ENCODE data around the gene CARHSP1.
"Not testable (repeated sequence)": the region's sequence is repeated elsewhere in the genome, so short reads cannot be mapped to it uniquely, and the experiment has no call there.

Gene CARHSP1
- total RNA-seq = 5.5 to 51.1 (median 30.5) reads per million in 9 experiments

DNA sequence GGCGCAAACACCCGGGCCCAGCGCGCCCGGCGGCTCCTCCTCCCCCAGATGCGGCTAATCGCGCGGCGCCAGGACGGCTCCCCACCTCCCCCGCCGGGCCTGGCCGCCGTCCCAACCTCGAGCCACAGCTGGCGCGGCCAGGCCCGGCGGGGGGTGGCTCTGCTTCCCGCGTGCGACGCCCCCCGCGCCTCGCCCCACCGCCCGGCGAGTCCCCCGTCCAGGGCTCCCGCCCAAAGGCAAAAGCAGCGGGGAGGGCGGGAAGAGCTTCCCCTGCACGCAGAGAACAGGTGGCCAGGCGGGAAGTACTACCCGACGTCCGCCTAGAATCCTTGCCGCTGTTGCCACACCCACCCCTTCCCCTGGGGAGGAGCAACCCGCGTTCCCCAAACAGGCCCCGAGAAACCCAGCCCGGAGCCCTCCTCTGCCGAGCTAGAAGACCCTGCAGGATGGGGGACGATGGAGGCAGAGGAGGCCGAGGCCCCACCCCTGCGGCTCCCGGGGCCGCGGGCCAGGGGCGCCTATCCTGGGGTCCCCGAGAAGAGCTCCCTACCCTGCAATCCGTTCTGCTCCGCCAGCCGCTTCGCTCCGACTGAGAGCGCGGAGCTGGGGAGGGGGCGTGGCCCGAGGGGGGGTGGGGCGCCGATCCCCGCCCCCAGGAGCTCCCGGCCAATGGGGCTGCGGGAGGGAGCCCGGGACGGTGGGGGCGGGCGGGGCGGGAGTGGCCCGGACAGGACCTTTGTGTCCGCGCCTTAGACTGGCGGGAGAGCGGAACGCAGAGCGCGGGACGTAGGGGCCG lies at the start of gene CARHSP1:
Gene CARHSP1, minus strand, starts transcription at position 591 of the 796 bp plus-strand sequence. CDS start 9,678 bp downstream, outside the sequence.
- Mint-ChIP-seq H3K27ac (peak within 1 kb of the TSS; percentile 72 to 97), H3K36me3 (ENCODE audit: insufficient read depth) (peaks cover 5% of the 10 kb centered on the region), H3K4me3 (peak within 1 kb of the TSS; percentile 90 to 97), H3K27me3 (no peaks in the 10 kb centered on the region), H3K9me3 (no peaks in the 10 kb centered on the region), H3K4me1 (ENCODE audit: low read depth in 2 of 2) (peaks cover 34 to 40% of the 10 kb centered on the region in 2 donors)
- peak; percentile 61 to 70 (median 69) for DNase-seq
- peak; percentile 71 for ATAC-seq (replicated peaks)

DNA sequence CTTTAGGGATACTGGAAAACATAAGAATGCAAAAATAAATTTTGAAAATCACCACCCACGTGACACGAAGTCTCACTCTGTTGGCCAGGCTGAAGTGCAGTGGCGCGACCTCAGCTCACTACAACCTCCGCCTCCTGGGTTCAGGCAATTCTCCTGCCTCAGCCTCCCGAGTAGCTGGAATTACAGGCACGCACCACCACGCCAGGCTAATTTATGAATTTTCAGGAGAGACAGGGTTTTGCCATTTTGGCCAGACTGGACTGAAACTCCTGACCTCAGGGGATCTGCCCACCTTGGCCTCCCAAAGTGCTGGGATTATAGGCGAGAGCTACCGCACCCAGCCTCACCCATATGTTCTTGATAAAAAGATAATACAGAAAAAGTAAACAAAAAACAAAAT lies 48.5 kb upstream of the CARHSP1 start:
- H3K27ac Mint-ChIP-seq = peak overlapping the region; percentile 60 to 84
- ATAC-seq (replicated peaks); H3K9me3 Mint-ChIP-seq; H3K4me3 Mint-ChIP-seq; H3K27me3 Mint-ChIP-seq; DNase-seq: not testable (repeated sequence)
- peaks cover 95% of the 10 kb centered on the region for H3K36me3 Mint-ChIP-seq (ENCODE audit: insufficient read depth)
- peaks cover 19 to 31% of the 10 kb centered on the region in 2 donors for H3K4me1 Mint-ChIP-seq (ENCODE audit: low read depth in 2 of 2)

DNA sequence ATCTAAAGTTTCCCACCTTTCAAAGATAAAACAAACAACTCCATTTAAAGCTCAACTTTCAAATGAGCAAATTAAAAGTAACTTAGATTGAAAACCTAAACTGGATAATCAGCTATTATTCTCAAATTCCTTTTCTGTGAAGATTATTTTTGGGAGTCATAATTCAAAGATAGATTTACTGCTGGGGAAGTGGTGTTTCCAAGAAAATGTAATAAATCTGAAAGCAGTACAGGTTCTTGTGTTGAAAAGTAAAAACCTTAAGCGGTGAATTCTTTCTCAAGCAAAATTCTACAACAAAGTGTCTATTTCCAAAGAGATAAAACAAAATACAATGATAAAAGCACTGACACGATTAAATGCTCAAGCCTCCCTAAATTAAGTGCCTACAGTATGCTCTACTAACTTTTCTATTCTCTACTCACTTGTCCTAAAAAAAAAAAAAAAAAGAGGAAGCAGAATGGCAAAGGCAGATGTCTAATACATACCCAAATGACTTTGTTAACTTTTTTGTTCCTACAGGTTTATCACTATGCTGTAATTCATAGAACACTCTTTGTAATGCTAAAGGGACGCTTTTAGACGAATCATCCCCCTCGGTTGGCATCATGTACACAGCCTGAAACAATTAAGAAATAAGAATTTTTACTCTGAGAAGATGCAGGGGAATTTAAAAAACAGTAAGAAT lies 47.9 kb upstream of the CARHSP1 start:
- Mint-ChIP-seq H3K4me3 (no peak overlapping the region), H3K36me3 (ENCODE audit: insufficient read depth) (peaks cover 95% of the 10 kb centered on the region), H3K27me3 (no peaks in the 10 kb centered on the region), H3K9me3 (no peaks in the 10 kb centered on the region), H3K27ac (peak overlapping the region; percentile 60 to 84), H3K4me1 (ENCODE audit: low read depth in 2 of 2) (peaks cover 19 to 32% of the 10 kb centered on the region in 2 donors)
- ATAC-seq (replicated peaks) (no peak), DNase-seq (no peak)

DNA sequence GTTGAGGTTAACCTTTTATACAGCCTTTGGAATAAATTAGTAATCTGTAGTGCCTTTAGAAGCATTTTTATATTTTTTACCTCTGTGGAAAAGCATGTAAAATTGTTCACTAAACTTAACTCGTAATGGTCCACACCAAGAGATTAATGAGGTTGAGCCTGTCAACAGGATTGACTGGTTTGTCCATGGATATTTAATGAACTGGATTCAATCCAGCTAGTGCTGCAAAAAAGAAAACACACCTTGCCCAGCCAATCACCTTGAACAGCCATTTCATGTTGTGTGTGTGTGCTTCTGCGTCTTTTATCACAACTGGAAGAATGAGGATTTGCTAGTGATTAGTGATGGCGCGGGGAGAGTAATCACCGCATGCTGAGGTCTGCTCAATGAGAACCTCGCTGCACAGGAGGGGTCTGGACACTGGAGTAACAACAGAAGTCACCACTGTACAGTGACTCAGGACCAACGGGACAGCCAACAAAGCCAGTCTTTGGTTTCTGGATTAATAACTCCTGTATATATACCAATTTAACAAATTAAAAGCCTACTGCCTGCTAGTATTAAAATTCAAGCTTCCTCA lies 47.0 kb upstream of the CARHSP1 start:
- Mint-ChIP-seq H3K4me1 (ENCODE audit: low read depth in 2 of 2) (peaks cover 24 to 41% of the 10 kb centered on the region in 2 donors), H3K27me3 (no peaks in the 10 kb centered on the region), H3K9me3 (no peaks in the 10 kb centered on the region), H3K27ac (peak overlapping the region in 1 of 2 donors; percentile 26), H3K4me3 (no peak overlapping the region), H3K36me3 (ENCODE audit: insufficient read depth) (peaks cover 97% of the 10 kb centered on the region)
- DNase-seq = no peak
- no peak for ATAC-seq (replicated peaks)

DNA sequence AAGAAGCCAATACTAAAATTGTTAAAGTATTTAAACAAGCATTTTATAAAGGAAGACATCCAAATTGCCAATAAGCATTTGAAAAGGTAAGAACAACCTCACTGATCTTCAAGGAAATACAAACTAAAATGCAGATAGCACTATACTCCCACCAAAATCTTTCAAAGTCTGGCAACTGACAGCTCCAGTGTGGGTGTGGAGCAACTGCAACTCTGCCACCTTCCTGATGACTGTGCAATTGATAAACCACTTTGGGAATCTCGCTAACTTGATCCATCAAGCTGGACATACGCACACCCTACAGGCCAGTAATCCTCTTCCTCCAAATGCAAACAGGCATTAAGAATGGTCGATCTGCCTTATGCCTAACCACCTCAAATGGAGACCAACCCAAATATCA lies 45.3 kb upstream of the CARHSP1 start:
- ATAC-seq (replicated peaks) (no peak), DNase-seq (no peak)
- H3K36me3 Mint-ChIP-seq (ENCODE audit: insufficient read depth) = peaks cover 95% of the 10 kb centered on the region
- H3K9me3 Mint-ChIP-seq = no peaks in the 10 kb centered on the region
- peaks cover 22 to 41% of the 10 kb centered on the region in 2 donors for H3K4me1 Mint-ChIP-seq (ENCODE audit: low read depth in 2 of 2)
- H3K27me3 Mint-ChIP-seq = no peaks in the 10 kb centered on the region
- H3K4me3 Mint-ChIP-seq = no peak overlapping the region
- peak overlapping the region; percentile 60 to 66 for H3K27ac Mint-ChIP-seq

DNA sequence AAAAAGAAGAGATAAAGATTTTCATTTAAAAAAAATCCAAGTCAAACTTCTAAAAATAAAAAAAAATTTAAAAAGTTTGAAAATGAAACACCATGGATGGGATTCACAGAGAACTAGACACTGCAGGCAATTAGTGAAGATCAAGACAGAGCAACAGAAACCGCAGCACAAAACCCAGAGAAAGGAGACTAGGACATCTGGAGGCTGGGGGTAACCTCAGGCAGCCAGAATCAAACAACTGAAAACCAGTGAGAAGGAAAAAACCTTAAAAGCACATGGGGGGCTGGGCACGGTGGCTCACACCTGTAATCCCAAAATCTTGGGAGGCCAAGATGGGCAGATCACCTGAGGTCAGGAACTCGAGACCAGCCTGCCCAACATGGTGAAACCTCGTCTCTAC lies 44.0 kb upstream of the CARHSP1 start:
- Mint-ChIP-seq H3K4me3 (no peak overlapping the region), H3K4me1 (ENCODE audit: low read depth in 2 of 2) (peaks cover 21 to 43% of the 10 kb centered on the region in 2 donors), H3K9me3 (no peaks in the 10 kb centered on the region), H3K27me3 (no peaks in the 10 kb centered on the region), H3K36me3 (ENCODE audit: insufficient read depth) (peaks cover 95% of the 10 kb centered on the region), H3K27ac (peak overlapping the region in 1 of 2 donors; percentile 78)
- no peak for DNase-seq
- no peak for ATAC-seq (replicated peaks)

DNA sequence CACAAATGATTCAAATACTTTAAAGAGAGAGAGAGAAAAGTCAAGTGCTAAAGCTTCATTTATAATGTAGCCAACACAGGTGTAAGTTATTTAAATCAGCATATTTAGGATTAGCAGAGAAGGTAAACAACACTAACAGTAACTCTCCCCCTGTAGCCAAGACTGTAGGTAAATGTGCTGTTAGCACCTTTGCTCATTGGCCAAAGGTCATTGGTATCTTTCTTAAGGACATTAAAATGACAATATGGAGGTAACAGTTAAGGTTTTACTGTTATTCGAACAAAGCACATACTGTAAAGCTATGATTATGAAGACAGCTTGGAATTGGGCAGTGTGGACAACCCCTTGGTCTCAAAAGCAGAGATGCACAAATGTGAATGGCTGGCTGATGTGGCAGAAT lies 42.0 kb upstream of the CARHSP1 start:
- no peak for DNase-seq
- Mint-ChIP-seq H3K27me3 (no peaks in the 10 kb centered on the region), H3K9me3 (no peaks in the 10 kb centered on the region), H3K36me3 (ENCODE audit: insufficient read depth) (peaks cover 93% of the 10 kb centered on the region), H3K4me1 (ENCODE audit: low read depth in 2 of 2) (peaks cover 21 to 29% of the 10 kb centered on the region in 2 donors), H3K4me3 (no peak overlapping the region), H3K27ac (peak overlapping the region in 1 of 2 donors; percentile 36)
- no peak for ATAC-seq (replicated peaks)

DNA sequence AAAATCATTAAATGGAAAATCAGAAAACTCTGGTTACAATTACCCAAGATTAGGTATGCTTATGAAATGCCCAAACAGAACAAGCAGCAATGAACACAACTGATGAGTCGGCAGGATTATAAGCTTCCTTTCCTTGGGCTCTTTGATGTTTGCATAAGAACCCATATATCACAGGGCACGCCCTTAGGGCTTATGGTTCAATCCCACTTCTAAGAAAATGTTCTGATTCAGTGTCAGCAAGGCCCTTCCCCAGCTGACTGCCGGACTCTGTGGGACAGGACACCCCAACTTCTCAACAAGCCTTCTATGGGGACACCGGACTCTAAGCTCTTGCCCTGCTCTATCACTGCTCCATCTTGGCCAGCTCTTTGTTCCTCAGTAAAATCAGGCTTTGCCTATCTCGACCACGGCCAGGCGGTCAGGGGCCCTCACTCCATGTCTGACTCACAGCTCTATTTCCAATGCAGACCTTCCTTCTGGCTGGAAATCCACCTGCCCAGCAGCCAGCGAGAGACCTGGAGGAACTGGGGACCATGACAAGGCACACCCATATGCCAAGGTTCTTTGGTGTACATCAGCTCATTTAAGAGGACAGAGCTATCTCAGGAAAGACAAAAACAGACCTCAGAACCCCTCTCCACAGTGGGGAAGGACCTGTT lies 40.1 kb upstream of the CARHSP1 start:
- H3K36me3 Mint-ChIP-seq (ENCODE audit: insufficient read depth) = peaks cover 93% of the 10 kb centered on the region
- H3K27ac Mint-ChIP-seq = peak overlapping the region; percentile 36 to 72
- DNase-seq (no peak), ATAC-seq (replicated peaks) (no peak)
- peaks cover 12 to 24% of the 10 kb centered on the region in 2 donors for H3K4me1 Mint-ChIP-seq (ENCODE audit: low read depth in 2 of 2)
- H3K27me3 Mint-ChIP-seq = no peaks in the 10 kb centered on the region
- no peaks in the 10 kb centered on the region for H3K9me3 Mint-ChIP-seq
- H3K4me3 Mint-ChIP-seq = no peak overlapping the region

DNA sequence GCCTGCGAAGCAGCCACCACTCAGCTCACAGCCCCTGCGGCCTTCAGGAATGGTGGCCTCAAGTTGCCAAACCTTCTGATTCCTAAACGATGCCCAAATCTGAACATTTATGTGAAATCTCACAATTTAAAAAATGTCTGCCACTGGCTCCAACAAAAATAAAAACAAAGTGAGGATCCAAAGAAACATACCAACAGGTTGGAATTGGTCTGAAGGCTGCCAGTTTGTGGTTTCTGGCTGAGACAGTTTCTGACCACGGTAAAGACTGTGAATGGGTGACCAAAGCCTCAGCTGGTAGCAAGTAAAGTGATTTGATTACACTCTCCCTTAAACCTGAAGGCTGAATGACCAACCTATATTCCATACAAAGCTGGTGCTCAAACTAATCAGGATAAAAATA lies 38.3 kb upstream of the CARHSP1 start:
- Mint-ChIP-seq H3K4me1 (ENCODE audit: low read depth in 2 of 2) (peaks cover 12 to 24% of the 10 kb centered on the region in 2 donors), H3K36me3 (ENCODE audit: insufficient read depth) (peaks cover 93% of the 10 kb centered on the region), H3K27ac (no peak overlapping the region), H3K27me3 (no peaks in the 10 kb centered on the region), H3K4me3 (no peak overlapping the region), H3K9me3 (no peaks in the 10 kb centered on the region)
- DNase-seq = no peak
- no peak for ATAC-seq (replicated peaks)

DNA sequence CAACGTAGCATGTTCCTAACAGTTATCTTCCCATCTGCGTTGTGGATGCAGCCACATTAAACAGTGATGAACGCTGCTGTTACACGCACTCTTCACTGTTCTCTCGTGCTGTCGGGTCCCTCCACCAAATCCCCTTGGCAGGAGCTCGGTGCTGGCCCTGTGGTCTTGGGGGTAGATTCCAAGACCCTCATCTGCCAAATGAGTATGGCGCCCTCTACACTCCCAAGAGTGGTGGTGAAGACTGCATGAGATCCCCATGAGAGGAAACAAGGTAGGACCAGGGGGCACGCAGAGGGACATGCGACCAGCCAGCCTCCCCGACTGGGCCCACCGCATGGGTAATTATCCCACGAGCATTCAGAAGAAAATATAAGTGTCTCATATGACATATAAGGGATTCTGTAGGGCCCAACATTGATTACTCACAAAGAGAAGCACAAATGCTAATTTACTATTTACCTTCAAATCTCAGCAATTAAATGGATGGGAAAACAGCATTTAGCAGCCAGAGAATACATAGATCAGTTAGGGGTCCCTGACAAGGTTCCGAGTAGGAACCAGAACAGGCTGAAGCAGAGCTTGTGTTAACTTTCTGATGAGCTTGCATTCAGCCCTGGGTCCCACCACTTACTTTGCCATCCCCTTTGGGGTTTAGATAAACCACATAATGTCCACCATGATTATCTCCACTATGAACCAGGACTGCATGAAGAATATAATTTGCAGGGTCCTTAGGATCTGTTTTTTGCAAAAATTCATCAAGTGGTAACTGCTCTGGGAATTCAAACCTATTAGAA lies 37.2 kb upstream of the CARHSP1 start:
- Mint-ChIP-seq H3K27ac (peak overlapping the region in 1 of 2 donors; percentile 20), H3K9me3 (no peaks in the 10 kb centered on the region), H3K4me1 (ENCODE audit: low read depth in 2 of 2) (peaks cover 6 to 16% of the 10 kb centered on the region in 2 donors), H3K27me3 (no peaks in the 10 kb centered on the region), H3K36me3 (ENCODE audit: insufficient read depth) (peaks cover 93% of the 10 kb centered on the region), H3K4me3 (no peak overlapping the region)
- DNase-seq (no peak), ATAC-seq (replicated peaks) (no peak)

DNA sequence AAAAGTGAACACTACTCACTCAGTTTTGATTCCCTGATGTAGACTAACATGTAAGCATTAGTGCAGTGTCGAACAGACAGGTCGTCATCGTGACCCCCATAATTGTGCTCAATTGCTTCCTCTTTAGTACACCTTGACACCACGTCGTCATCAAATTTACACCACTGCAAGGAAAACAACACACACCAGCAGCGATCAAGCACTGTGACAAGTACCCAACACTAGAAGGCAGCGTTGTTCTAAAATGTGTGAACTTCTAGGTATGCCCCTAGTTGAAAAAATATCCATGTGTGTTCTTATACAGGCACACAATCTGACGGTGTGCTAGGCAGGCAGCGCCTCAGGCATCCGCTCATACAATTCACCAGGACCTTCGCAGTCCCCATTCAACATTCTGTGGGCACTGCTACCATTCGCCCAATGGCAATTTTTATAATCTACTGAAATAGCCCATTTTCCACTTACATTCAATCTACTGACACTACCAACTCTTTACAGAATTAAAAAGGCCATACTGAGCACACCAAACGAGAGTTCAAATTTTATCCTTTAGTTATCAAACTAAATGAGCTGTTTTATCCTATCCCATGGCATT lies 36.5 kb upstream of the CARHSP1 start:
- no peak for DNase-seq
- Mint-ChIP-seq H3K4me1 (ENCODE audit: low read depth in 2 of 2) (peaks cover 3 to 9% of the 10 kb centered on the region in 2 donors), H3K9me3 (no peaks in the 10 kb centered on the region), H3K36me3 (ENCODE audit: insufficient read depth) (peaks cover 93% of the 10 kb centered on the region), H3K4me3 (no peak overlapping the region), H3K27me3 (no peaks in the 10 kb centered on the region), H3K27ac (peak overlapping the region in 1 of 2 donors; percentile 20)
- ATAC-seq (replicated peaks) = peak; percentile 54

DNA sequence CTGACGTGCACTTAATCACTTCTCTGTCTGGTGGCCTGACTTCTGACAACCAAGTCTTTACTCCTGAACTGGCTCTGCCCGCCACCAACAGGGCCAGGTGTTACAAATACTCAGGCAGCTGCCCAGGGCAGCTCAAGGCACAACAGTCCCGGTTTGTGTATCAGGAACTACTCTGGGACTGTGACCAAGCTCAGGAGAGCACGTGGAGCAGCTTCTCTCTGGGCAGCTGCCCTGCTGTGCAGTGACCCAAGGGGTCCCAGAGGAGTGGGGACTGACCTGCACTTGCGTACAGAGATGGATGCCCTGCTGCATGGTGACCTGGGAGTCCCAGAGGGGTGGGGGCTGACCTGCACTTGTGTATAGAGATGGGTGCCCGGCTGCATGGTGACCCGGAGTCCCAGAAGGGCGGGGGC lies 35.2 kb upstream of the CARHSP1 start:
- Mint-ChIP-seq H3K4me1 (ENCODE audit: low read depth in 2 of 2) (peaks cover 2 to 6% of the 10 kb centered on the region in 2 donors), H3K9me3 (no peaks in the 10 kb centered on the region), H3K36me3 (ENCODE audit: insufficient read depth) (peaks cover 96% of the 10 kb centered on the region), H3K27me3 (no peaks in the 10 kb centered on the region), H3K27ac (no peak overlapping the region), H3K4me3 (no peak overlapping the region)
- DNase-seq = no peak
- no peak for ATAC-seq (replicated peaks)

Data from effector memory CD8-positive, alpha-beta T cell (primary cell).